ENCODE measurements around the gene GRIA2.

The GRIA2 gene

GRCh38 chr4:157270108-157270507 lies 49.6 kb downstream of the GRIA2 start:
- DNase-seq = no peak

GRCh38 chr4:157270552-157270951 lies 50.0 kb downstream of the GRIA2 start:
- no peak for DNase-seq

GRCh38 chr4:157271166-157271869 lies 50.8 kb downstream of the GRIA2 start:
- DNase-seq = no peak

GRCh38 chr4:157280673-157281072 lies 60.1 kb downstream of the GRIA2 start:
- no peak for DNase-seq

- DNase-seq = no peak
These were observed 61.5 kb downstream of the GRIA2 start for GRCh38 chr4:157282019-157282418.

GRCh38 chr4:157287445-157287844 lies 66.9 kb downstream of the GRIA2 start:
- DNase-seq = no peak

GRCh38 chr4:157290622-157291021 lies 70.1 kb downstream of the GRIA2 start:
- DNase-seq = no peak

GRCh38 chr4:157291071-157291470 lies 70.5 kb downstream of the GRIA2 start:
- DNase-seq = no peak

GRCh38 chr4:157293673-157294072 lies 73.1 kb downstream of the GRIA2 start:
- no peak for DNase-seq

- no peak for DNase-seq
These were observed 74.0 kb downstream of the GRIA2 start for GRCh38 chr4:157294575-157294974.

- no peak for DNase-seq
These were observed 80.2 kb downstream of the GRIA2 start for GRCh38 chr4:157300701-157301100.

GRCh38 chr4:157303471-157303960 lies 83.0 kb downstream of the GRIA2 start:
- no peak for DNase-seq

GRCh38 chr4:157304769-157305168 lies 84.2 kb downstream of the GRIA2 start:
- no peak for DNase-seq

GRCh38 chr4:157312702-157313101 lies 92.2 kb downstream of the GRIA2 start:
- no peak for DNase-seq

- no peak for DNase-seq
These were observed 94.4 kb downstream of the GRIA2 start for GRCh38 chr4:157314906-157315305.

- DNase-seq = no peak
These were observed 95.4 kb downstream of the GRIA2 start for GRCh38 chr4:157315968-157316367.

- no peak for DNase-seq
These were observed 99.6 kb downstream of the GRIA2 start for GRCh38 chr4:157320092-157320491.

- DNase-seq = no peak
These were observed 107.1 kb downstream of the GRIA2 start for GRCh38 chr4:157327666-157328065.

- no peak for DNase-seq
These were observed 137.4 kb downstream of the GRIA2 start for GRCh38 chr4:157357887-157358286.

- DNase-seq = no peak
These were observed 137.9 kb downstream of the GRIA2 start for GRCh38 chr4:157358439-157358838.

GRCh38 chr4:157358851-157359250 lies 138.3 kb downstream of the GRIA2 start:
- DNase-seq = no peak

GRCh38 chr4:157363360-157363759 lies 142.8 kb downstream of the GRIA2 start:
- no peak for DNase-seq

GRCh38 chr4:157372154-157372553 lies 151.6 kb downstream of the GRIA2 start:
- no peak for DNase-seq

- no peak for DNase-seq
These were observed 152.0 kb downstream of the GRIA2 start for GRCh38 chr4:157372567-157372966.

- DNase-seq = no peak
These were observed 169.2 kb downstream of the GRIA2 start for GRCh38 chr4:157389741-157390140.
